Measurements from ENCODE around the gene LEKR1. TPM values are rescaled to one million over a fixed set of nuclear protein-coding genes. Genes with fewer than 3 reads are reported as not detected.
"Not testable (repeated sequence)": the region's sequence is repeated elsewhere in the genome, so short reads cannot be mapped to it uniquely, and the experiment has no call there.

LEKR1 gene
- polyA plus RNA-seq, 1 donor, result 1.1 TPM

DNA sequence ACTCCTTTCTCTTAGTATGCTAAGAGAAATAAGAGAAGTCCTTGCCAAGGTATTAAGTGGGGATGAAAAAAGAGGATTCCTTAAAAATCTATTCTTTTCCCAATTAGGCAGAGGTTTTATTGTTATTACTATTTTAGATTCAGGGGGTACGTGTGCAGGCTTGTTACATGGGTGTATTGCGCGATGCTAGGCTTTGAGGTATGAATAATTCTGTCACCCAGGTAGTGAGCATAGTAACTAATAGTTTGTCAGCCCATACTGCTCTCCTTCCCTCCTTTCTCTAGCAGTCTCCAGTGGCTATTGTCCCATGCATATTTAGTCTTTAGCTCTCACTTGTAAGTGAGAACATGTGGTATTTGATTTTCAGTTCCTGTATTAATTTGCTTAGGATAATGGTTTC, 83.9 kb downstream of the LEKR1 start:
- no peak for DNase-seq

GRCh38 chr3:156910831-156911230, 84.7 kb downstream of the LEKR1 start:
- DNase-seq, result not testable (repeated sequence)

GRCh38 chr3:156914300-156914699, 88.1 kb downstream of the LEKR1 start:
- DNase-seq, result not testable (repeated sequence)

GRCh38 chr3:156915372-156915771, 89.2 kb downstream of the LEKR1 start:
- DNase-seq, result no peak

DNA sequence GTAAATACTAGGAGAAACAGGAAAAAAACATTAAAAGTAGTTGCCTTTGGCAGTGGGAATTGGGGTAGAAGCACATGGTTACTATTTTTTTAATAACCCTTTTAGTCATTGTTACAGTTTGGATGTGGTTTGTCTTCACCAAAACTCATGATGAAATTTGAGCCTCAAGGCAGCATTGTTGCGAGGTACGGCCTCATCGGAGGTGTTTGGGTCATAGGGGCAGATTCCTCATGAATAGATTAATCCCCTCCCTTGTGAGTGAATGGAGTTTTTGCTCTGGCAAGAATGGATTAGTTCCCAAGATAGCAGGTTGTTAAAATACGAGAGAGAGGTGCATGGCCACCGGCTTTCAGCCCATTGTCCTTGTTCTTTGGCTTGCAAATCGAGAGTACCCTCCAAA, 92.6 kb downstream of the LEKR1 start:
- no peak for DNase-seq

DNA sequence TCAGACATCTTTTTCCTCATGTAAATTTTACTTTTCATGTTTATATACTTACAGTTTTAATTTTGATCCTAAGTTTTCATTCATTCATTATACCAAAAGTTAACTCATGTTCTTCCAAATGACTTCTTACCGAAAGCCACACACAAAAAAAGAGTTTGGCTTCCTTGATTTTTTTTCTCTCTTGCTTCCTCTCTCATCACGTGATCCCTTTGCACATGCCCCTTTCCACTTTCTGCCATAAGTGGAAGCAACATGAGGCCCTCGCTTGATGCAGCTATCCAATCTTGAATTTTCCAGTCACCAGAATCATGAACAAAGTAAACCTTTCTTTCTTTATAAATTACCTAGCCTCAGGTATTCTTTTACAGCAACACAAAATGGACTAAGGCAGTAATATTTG, 93.7 kb downstream of the LEKR1 start:
- DNase-seq, result no peak

DNA sequence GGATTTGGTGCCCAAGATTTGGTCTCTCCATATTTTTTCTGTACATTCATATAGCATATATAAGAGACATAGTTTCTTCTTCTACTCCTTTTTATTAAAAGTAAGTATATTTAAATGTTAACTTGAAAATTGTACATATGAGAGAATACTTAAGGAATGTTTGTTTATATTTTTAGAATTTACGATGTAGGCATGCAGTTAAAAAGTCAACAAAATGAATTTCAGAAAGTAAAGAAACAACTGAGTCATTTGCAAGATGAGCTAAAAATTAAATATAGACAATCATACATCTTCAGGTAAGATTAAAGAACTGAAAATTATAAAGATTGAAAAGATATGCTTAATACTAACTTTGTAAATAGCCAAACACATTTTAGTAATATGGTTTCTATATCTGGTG, 94.2 kb downstream of the LEKR1 start:
- no peak for DNase-seq

DNA sequence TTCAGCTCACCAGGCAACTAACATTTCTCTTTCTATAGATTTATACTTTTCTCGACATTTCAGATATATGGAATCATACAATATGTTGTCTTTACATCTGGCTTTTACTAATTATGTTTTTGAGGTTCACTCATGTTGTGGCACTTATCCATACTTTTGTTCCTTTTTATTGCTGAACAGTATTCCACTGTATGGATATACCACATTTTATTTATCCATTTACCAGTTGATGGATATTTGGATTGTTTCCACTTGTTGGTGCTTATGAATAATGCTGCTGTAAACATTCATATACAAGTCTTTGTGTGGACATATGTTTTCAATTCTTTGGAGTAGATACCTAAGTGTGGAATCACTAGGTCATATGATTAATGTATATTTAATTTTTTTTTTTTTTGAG, 97.2 kb downstream of the LEKR1 start:
- no peak for DNase-seq

DNA sequence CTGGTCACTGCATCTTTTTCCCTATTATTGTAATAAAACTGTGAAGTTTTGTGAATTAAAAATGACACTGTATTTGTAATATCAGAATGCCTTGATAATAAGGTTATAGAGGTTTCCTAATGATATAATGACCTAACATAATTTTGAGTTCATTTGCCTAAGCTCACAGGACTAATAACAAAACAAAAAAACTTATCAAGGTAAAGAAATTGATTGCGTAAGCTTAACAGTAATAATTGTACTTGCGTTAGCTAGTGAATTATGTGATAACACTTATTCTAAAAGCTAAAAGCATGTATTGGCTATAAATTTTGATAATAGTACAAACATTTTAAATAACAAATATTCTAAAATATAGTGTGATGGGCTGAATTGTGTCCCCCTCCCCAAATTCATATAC, 112.6 kb downstream of the LEKR1 start:
- no peak for DNase-seq

GRCh38 chr3:156939315-156939714, 113.2 kb downstream of the LEKR1 start:
- DNase-seq, result no peak

GRCh38 chr3:156941311-156941710, 115.2 kb downstream of the LEKR1 start:
- DNase-seq, result no peak

GRCh38 chr3:156948402-156949210, 122.5 kb downstream of the LEKR1 start:
- no peak for DNase-seq

GRCh38 chr3:156952011-156952410, 125.9 kb downstream of the LEKR1 start:
- DNase-seq, result no peak

- no peak for DNase-seq
Observed at GRCh38 chr3:156957715-156958114, 131.6 kb downstream of the LEKR1 start.

DNA sequence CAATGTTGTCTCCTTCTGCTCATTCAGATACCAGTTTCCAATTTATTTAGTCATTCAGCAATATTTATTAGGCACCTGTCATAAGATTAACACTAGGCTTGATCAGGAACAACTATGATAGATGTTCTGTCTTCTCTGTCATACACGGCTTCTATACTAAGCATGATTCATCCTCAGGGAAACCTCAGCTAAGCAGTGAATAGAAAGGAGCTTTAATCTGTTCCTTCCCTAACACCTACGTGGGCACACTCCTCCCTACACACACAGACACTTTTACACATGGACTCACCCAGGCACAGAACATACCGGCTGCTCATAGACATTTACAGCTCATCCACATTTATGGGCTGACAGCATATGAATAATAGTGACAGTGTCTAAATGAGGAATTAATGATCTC, 136.9 kb downstream of the LEKR1 start:
- DNase-seq, result no peak

- DNase-seq, result no peak
Observed at GRCh38 chr3:156964577-156964976, 138.4 kb downstream of the LEKR1 start.

DNA sequence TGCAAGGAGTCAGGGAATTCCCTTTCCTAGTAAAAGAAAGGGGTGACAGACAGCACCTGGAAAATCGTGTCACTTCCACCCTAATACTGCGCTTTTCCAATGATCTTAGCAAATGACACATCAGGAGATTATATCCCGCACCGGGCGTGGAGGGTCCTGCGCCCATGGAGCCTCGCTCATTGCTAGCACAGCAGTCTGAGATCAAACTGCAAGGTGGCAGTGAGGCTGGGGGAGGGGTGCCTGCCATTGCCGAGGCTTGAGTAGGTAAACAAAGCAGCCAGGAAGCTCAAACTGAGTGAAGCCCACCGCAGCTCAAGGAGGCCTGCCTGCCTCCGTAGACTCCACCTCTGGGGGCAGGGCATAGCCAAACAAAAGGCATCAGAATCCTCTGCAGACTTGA, 140.2 kb downstream of the LEKR1 start:
- DNase-seq, result not testable (repeated sequence)

- no peak for DNase-seq
Observed at GRCh38 chr3:156973954-156974353, 147.8 kb downstream of the LEKR1 start.

DNA sequence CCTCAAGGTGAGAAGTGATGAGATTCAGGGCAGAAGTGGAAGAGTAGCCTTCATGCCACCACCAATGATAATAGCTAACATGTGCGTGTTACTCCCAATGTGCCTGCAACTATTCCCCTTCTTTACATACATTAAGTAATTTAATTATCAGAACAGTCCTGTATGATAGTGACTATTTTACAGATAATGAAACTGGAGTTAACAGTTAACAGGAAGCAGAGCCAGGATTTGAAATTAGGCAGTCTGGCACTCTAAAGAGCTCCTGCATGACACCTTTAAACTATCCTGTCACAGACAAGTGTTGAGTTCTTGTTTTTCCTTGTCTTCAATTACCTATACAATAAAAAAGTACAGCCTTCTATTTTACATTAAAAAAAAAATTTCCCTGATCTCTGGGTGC, 148.8 kb downstream of the LEKR1 start:
- DNase-seq, result no peak

DNA sequence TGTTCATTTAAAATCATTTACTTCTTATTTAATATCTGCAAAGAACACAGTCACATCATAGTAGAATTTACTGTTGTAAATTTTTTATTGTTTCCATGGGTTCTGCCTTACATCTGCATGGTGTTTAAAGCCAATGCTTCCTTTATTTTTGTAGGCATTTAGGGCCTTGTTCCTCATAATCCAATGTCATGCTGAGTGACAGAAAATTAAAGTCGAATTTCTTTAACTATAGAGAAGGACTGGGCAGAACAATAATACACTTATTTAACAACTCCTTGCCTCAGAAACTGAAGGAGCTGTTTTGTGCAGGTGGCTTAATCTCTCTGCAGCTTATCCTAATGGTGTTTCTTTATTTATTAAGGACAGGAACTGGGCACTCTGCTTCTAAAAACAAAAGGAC, 149.6 kb downstream of the LEKR1 start:
- DNase-seq, result no peak

- DNase-seq, result no peak
Observed at GRCh38 chr3:156976933-156977332, 150.8 kb downstream of the LEKR1 start.

DNA sequence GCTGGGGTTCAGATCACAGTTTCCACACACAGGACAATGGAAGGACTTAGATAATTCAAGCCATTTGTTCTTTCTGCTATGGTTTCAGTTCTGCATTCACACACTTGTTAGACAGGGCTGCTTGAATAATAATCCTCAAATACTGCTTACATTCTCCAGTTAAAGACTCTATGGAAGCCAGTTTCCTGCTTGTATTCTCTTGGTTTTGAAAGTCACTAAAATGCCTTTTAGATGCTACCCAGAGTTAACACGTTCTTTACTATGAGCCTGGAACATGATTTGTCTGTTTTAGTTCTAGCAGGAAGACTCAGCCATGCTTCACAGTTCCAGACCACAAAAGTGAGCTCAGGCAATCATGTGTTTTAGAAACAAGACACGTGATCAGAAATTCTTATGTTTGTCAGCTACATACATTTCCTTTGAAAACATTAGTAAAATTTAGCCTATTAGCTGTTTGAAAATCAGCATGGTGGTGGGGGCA, 152.4 kb downstream of the LEKR1 start:
- no peak for DNase-seq

- no peak for DNase-seq
Observed at GRCh38 chr3:156981005-156981404, 154.9 kb downstream of the LEKR1 start.

DNA sequence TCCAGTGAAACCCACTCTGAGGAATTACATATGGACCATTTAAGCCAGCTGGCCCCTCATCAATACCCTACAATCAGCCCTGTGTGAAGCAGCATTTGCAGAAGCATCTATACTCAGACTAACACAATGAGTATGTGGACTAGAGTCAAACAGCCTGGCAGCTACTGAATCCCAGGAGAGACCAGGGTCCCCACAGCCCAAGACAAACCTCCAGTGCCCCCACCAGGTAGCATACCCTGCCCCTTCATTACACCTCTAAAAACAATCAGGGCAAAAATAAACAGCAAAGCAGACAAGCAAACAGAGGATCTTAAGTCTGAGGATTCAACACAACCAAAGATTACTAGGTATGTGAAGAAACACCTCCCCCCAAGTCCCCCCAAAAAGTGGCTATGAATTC, 157.4 kb downstream of the LEKR1 start:
- no peak for DNase-seq

GRCh38 chr3:156985711-156986110, 159.6 kb downstream of the LEKR1 start:
- DNase-seq, result no peak

Measured in hindlimb muscle (tissue), 1 donor.